Endodermal cell (in vitro differentiated cells): ENCODE results near the gene COL15A1. TPM values are rescaled to one million over a fixed set of nuclear protein-coding genes. Genes with fewer than 3 reads are reported as not detected.

ENCODE experiments used
- DNase-seq: peaks from one replicate; pipeline ENCODE4 v3.0.0-alpha.2; 2017
- H3K27ac ChIP-seq: 2 replicates; pipeline ENCODE4 v1.5.1; 2013; ENCODE audit warnings: mild to moderate bottlenecking, low read depth, low read length, moderate library complexity
- H3K27me3 ChIP-seq: 2 replicates; pipeline ENCODE4 v1.6.1; 2013; ENCODE audit warnings: mild to moderate bottlenecking, low read length, moderate library complexity; ENCODE audit not compliant: insufficient read depth, control insufficient read depth, poor library complexity, severe bottlenecking
- H3K36me3 ChIP-seq: 2 replicates; pipeline ENCODE4 v1.7.0; 2013; ENCODE audit warnings: mild to moderate bottlenecking, low read length, moderate library complexity; ENCODE audit not compliant: control insufficient read depth, insufficient read depth
- H3K4me1 ChIP-seq: one replicate; pipeline ENCODE4 v1.7.0; 2013; ENCODE audit warnings: low read length; ENCODE audit not compliant: control insufficient read depth, insufficient read depth
- H3K4me3 ChIP-seq: 2 replicates; pipeline ENCODE4 v1.5.1; 2013; ENCODE audit warnings: mild to moderate bottlenecking, low read length, moderate library complexity
- H3K9ac ChIP-seq: 2 replicates; pipeline ENCODE4 v1.6.1; 2013; ENCODE audit warnings: mild to moderate bottlenecking, low read length, moderate library complexity; ENCODE audit not compliant: poor library complexity, severe bottlenecking; ENCODE audit errors: extremely low read depth
- H3K9me3 ChIP-seq: 2 replicates; pipeline ENCODE4 v1.6.1; 2013; ENCODE audit warnings: mild to moderate bottlenecking, low read length, moderate library complexity; ENCODE audit not compliant: control insufficient read depth
- H3K27ac Mint-ChIP-seq: 2 replicates; pipeline ENCODE4 v1.8.0; 2020; ENCODE audit warnings: mixed read lengths
- H3K27me3 Mint-ChIP-seq: 2 replicates; pipeline ENCODE4 v1.8.0; 2021; ENCODE audit warnings: mild to moderate bottlenecking, mixed read lengths; ENCODE audit not compliant: insufficient read depth
- H3K36me3 Mint-ChIP-seq: 2 replicates; pipeline ENCODE4 v1.8.0; 2020; ENCODE audit warnings: low read depth, mixed read lengths
- H3K4me1 Mint-ChIP-seq: 2 replicates; pipeline ENCODE4 v1.8.0; 2020; ENCODE audit warnings: mixed read lengths
- H3K4me3 Mint-ChIP-seq: 2 replicates; pipeline ENCODE4 v1.8.0; 2020; ENCODE audit warnings: mild to moderate bottlenecking, moderate library complexity, mixed read lengths
- H3K9me3 Mint-ChIP-seq: 2 replicates; pipeline ENCODE4 v1.8.0; 2020; ENCODE audit warnings: mild to moderate bottlenecking, mixed read lengths
- CTCF ChIP-seq: fragments of 200-600 bp; sonication (generic); conservative IDR thresholded peaks from 2 replicates; pipeline ENCODE4 v1.5.0; 2021; ENCODE audit warnings: antibody characterized with exemption, mild to moderate bottlenecking
- WGBS, 2 experiments: methylation state at CpG; one replicate each; pipeline versions ENCODE4 v1.1.5 to v1.1.7; 2013; ENCODE audit warnings: missing lambda C conversion rate in 2 of 2, mixed read lengths in 1 of 2; ENCODE audit not compliant: insufficient coverage in 1 of 2, insufficient read length in 1 of 2; 5-methylcytosine and 5-hydroxymethylcytosine counted together
- total RNA-seq, 2 donors: library from RNA; stranded (reverse); fragmentation: NEBNext Ultra II Directional in 1 of 2; extraction: Animal tissue kit (Norgen Biotek cat#: 25700) in 1 of 2; gene quantifications; 2 replicates in 1 of 2; 3 replicates in 1 of 2; pipeline ENCODE4 v1.2.1, GENCODE V29; 2021

The COL15A1 gene
- total RNA-seq, 2 donors from 2014 or later: 0.27 TPM; not detected in 1

- no peak overlapping the region for H3K4me3 Mint-ChIP-seq
- Histone ChIP-seq H3K4me3 (no peak overlapping the region), H3K36me3 (no peaks in the 10 kb centered on the region), H3K4me1 (no peaks in the 10 kb centered on the region), H3K27ac (no peak overlapping the region), H3K9ac (no peak overlapping the region), H3K9me3 (no peaks in the 10 kb centered on the region), H3K27me3 (no peaks in the 10 kb centered on the region)
- no peak for TF ChIP-seq CTCF
- peaks cover 6% of the 10 kb centered on the region for H3K4me1 Mint-ChIP-seq
- no peak for DNase-seq
- 89 to 100% methylated on average over 2 of the region's 2 CpGs for WGBS, 2 experiments
- H3K27ac Mint-ChIP-seq: no peak overlapping the region
- H3K27me3 Mint-ChIP-seq: no peaks in the 10 kb centered on the region
- H3K36me3 Mint-ChIP-seq: no peaks in the 10 kb centered on the region
- H3K9me3 Mint-ChIP-seq: no peaks in the 10 kb centered on the region
Measured at GRCh38 chr9:99054581-99054980, 110.9 kb downstream of the COL15A1 start.

- H3K36me3 Mint-ChIP-seq: no peaks in the 10 kb centered on the region
- no peaks in the 10 kb centered on the region for H3K9me3 Mint-ChIP-seq
- TF ChIP-seq CTCF: no peak
- no peak for DNase-seq
- Histone ChIP-seq H3K4me1 (no peaks in the 10 kb centered on the region), H3K9me3 (no peaks in the 10 kb centered on the region), H3K4me3 (no peak overlapping the region), H3K9ac (no peak overlapping the region), H3K27me3 (no peaks in the 10 kb centered on the region), H3K27ac (no peak overlapping the region), H3K36me3 (no peaks in the 10 kb centered on the region)
- WGBS, 2 experiments: 100% methylated on average over 1 of the region's 1 CpG; no CpG with 5 or more reads in 1 of the 2 experiments
- H3K4me3 Mint-ChIP-seq: no peak overlapping the region
- no peak overlapping the region for H3K27ac Mint-ChIP-seq
- no peaks in the 10 kb centered on the region for H3K27me3 Mint-ChIP-seq
- peaks cover 6% of the 10 kb centered on the region for H3K4me1 Mint-ChIP-seq
Measured at GRCh38 chr9:99055384-99055783, 111.7 kb downstream of the COL15A1 start.

- no peak for TF ChIP-seq CTCF
- DNase-seq: peak; percentile 5
- 90% methylated on average over 4 to 6 of the region's 6 CpGs for WGBS, 2 experiments
- no peaks in the 10 kb centered on the region for H3K36me3 ChIP-seq
- H3K4me3 Mint-ChIP-seq: no peak overlapping the region
- no peaks in the 10 kb centered on the region for H3K9me3 Mint-ChIP-seq
- H3K27me3 ChIP-seq: no peaks in the 10 kb centered on the region
- no peaks in the 10 kb centered on the region for H3K9me3 ChIP-seq
- no peak overlapping the region for H3K27ac ChIP-seq
- no peak overlapping the region for H3K9ac ChIP-seq
- peaks cover 4% of the 10 kb centered on the region for H3K4me1 Mint-ChIP-seq
- H3K36me3 Mint-ChIP-seq: no peaks in the 10 kb centered on the region
- H3K27ac Mint-ChIP-seq: no peak overlapping the region
- H3K27me3 Mint-ChIP-seq: no peaks in the 10 kb centered on the region
- no peaks in the 10 kb centered on the region for H3K4me1 ChIP-seq
- H3K4me3 ChIP-seq: no peak overlapping the region
Measured at GRCh38 chr9:99056186-99056585, 112.5 kb downstream of the COL15A1 start.
